ENCODE results near the gene TAF12.

DNA sequence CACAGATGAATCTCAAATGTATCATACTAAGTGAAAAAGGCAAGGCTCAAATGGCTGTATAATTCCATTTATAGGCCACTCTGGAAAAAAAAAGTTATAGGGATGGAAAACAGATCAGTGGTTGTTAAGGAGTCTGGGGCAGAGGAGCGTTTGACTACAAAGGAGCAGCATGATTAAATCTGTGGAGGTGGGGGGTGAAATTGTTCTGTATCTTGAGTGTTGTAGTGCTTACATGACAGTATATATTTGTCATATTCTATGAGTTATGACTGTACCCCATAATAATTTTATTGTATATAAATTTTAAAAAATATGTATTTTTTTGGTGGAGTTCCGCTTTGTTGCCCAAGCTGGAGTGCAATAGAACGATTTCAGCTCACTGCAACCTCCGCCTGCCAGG, 10.3 kb downstream of the TAF12 start:
- TF ChIP-seq, protein P1, sequence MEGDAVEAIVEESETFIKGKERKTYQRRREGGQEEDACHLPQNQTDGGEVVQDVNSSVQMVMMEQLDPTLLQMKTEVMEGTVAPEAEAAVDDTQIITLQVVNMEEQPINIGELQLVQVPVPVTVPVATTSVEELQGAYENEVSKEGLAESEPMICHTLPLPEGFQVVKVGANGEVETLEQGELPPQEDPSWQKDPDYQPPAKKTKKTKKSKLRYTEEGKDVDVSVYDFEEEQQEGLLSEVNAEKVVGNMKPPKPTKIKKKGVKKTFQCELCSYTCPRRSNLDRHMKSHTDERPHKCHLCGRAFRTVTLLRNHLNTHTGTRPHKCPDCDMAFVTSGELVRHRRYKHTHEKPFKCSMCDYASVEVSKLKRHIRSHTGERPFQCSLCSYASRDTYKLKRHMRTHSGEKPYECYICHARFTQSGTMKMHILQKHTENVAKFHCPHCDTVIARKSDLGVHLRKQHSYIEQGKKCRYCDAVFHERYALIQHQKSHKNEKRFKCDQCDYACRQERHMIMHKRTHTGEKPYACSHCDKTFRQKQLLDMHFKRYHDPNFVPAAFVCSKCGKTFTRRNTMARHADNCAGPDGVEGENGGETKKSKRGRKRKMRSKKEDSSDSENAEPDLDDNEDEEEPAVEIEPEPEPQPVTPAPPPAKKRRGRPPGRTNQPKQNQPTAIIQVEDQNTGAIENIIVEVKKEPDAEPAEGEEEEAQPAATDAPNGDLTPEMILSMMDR (IDR thresholded peaks at IDR 0.05) = no peak
- TF ChIP-seq POLR2A (IDR thresholded peaks at IDR 0.05) (no peak), EP300 (IDR thresholded peaks at IDR 0.05; ENCODE audit: low read depth) (no peak), POLR2AphosphoS5 (IDR thresholded peaks at IDR 0.05) (no peak)

Data from transverse colon (tissue), 4 donors.